Progenitor cell of endocrine pancreas (in vitro differentiated cells): Measurements from ENCODE around the gene TMEM269. TPM values are rescaled to one million over a fixed set of nuclear protein-coding genes. Genes with fewer than 3 reads are reported as not detected.

ENCODE experiments used
- DNase-seq: peaks from one replicate; pipeline ENCODE4 v3.0.0; 2021; ENCODE audit warnings: low spot score; ENCODE audit not compliant: unreplicated experiment
- H3K27ac Mint-ChIP-seq: 2 replicates; pipeline ENCODE4 v1.8.0; 2021; ENCODE audit warnings: mild to moderate bottlenecking, moderate library complexity, mixed read lengths
- H3K27me3 Mint-ChIP-seq: 2 replicates; pipeline ENCODE4 v1.8.0; 2021; ENCODE audit warnings: mixed read lengths
- H3K36me3 Mint-ChIP-seq: 2 replicates; pipeline ENCODE4 v1.8.0; 2022; ENCODE audit warnings: mixed read lengths; ENCODE audit not compliant: insufficient read depth
- H3K4me1 Mint-ChIP-seq: 2 replicates; pipeline ENCODE4 v1.8.0; 2021; ENCODE audit warnings: low read depth, mixed read lengths
- H3K4me3 Mint-ChIP-seq: 2 replicates; pipeline ENCODE4 v1.8.0; 2021; ENCODE audit warnings: low read depth, mild to moderate bottlenecking, moderate library complexity, mixed read lengths
- H3K9me3 Mint-ChIP-seq: 2 replicates; pipeline ENCODE4 v1.8.0; 2021; ENCODE audit warnings: low read depth, mixed read lengths
- total RNA-seq: library from RNA; stranded (reverse); gene quantifications from 2 replicates; pipeline ENCODE4 v1.2.1, GENCODE V29; 2021
- TF ChIP-seq, protein P1 (sequence below): fragments of 200-600 bp; sonication (generic); IDR thresholded peaks from one replicate; pipeline ENCODE4 v1.5.0; 2021; ENCODE audit warnings: antibody characterized with exemption, mild to moderate bottlenecking; ENCODE audit not compliant: unreplicated experiment

Gene TMEM269
- total RNA-seq, 1 donor from 2014 or later, result 0.48 TPM

GRCh38 chr1:42768172-42768571 is 16.6 kb upstream of the TMEM269 start:
- Mint-ChIP-seq H3K4me3 (no peak overlapping the region), H3K27ac (peak overlapping the region; percentile 96), H3K36me3 (peaks cover 13% of the 10 kb centered on the region), H3K4me1 (peaks cover 9% of the 10 kb centered on the region), H3K9me3 (no peaks in the 10 kb centered on the region), H3K27me3 (no peaks in the 10 kb centered on the region)
- no peak for DNase-seq
- TF ChIP-seq, protein P1, sequence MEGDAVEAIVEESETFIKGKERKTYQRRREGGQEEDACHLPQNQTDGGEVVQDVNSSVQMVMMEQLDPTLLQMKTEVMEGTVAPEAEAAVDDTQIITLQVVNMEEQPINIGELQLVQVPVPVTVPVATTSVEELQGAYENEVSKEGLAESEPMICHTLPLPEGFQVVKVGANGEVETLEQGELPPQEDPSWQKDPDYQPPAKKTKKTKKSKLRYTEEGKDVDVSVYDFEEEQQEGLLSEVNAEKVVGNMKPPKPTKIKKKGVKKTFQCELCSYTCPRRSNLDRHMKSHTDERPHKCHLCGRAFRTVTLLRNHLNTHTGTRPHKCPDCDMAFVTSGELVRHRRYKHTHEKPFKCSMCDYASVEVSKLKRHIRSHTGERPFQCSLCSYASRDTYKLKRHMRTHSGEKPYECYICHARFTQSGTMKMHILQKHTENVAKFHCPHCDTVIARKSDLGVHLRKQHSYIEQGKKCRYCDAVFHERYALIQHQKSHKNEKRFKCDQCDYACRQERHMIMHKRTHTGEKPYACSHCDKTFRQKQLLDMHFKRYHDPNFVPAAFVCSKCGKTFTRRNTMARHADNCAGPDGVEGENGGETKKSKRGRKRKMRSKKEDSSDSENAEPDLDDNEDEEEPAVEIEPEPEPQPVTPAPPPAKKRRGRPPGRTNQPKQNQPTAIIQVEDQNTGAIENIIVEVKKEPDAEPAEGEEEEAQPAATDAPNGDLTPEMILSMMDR, result no peak

DNA sequence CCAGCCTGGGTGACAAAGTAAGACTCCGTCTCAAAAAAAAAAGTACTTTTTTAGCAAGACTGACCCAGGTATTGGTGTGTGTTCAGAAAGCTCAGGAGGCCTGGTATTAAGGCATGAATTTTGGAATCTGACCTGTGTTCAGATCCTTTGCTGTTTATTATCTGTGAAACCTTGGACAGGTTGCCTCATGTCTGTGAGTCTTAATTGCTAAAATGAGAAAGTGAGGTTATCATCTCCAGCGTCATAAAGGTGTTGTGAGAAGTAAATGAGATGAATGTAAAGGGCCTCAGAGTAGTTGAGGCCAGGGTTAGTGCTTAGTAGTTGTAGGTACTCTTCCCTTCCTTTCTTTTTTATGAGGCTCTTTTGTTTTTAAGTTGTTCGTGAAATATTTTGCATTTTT is 15.0 kb upstream of the TMEM269 start:
- H3K4me3 Mint-ChIP-seq, result no peak overlapping the region
- no peaks in the 10 kb centered on the region for H3K27me3 Mint-ChIP-seq
- H3K9me3 Mint-ChIP-seq, result no peaks in the 10 kb centered on the region
- peaks cover 13% of the 10 kb centered on the region for H3K36me3 Mint-ChIP-seq
- H3K27ac Mint-ChIP-seq, result no peak overlapping the region
- TF ChIP-seq, protein P1, result no peak
- H3K4me1 Mint-ChIP-seq, result peaks cover 9% of the 10 kb centered on the region
- DNase-seq, result no peak

- H3K9me3 Mint-ChIP-seq, result no peaks in the 10 kb centered on the region
- H3K36me3 Mint-ChIP-seq, result peaks cover 28% of the 10 kb centered on the region
- peaks cover 3% of the 10 kb centered on the region for H3K4me1 Mint-ChIP-seq
- TF ChIP-seq, protein P1, result no peak
- no peak overlapping the region for H3K27ac Mint-ChIP-seq
- DNase-seq, result no peak
- no peak overlapping the region for H3K4me3 Mint-ChIP-seq
- no peaks in the 10 kb centered on the region for H3K27me3 Mint-ChIP-seq
These were observed 11.4 kb upstream of the TMEM269 start for GRCh38 chr1:42773420-42773819.

GRCh38 chr1:42774928-42775526 is 9.8 kb upstream of the TMEM269 start:
- no peak for DNase-seq
- H3K36me3 Mint-ChIP-seq, result peaks cover 31% of the 10 kb centered on the region
- H3K4me3 Mint-ChIP-seq, result no peak overlapping the region
- no peaks in the 10 kb centered on the region for H3K27me3 Mint-ChIP-seq
- no peak overlapping the region for H3K27ac Mint-ChIP-seq
- H3K9me3 Mint-ChIP-seq, result no peaks in the 10 kb centered on the region
- H3K4me1 Mint-ChIP-seq, result peaks cover under 1% of the 10 kb centered on the region
- TF ChIP-seq, protein P1, result no peak

DNA sequence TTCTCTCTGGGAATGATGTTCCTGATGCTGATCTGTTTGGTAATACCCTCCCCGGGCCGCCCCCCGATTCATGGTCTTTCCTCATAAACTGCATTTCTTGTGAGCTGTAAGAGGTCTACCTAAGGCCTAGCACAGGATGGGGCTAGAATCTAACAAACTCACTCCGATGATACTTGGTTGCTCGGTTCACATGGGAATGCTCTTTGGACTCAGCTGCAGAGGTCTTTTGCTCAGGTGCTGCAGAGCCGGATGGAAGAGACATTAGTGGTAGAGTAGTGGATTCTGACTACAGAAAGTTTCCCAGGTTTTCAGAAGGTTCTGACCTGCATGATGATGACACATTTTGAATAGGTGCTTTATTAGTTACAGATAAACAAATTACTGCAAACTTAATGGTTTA is 8.3 kb upstream of the TMEM269 start:
- Mint-ChIP-seq H3K36me3 (peaks cover 33% of the 10 kb centered on the region), H3K27me3 (no peaks in the 10 kb centered on the region), H3K9me3 (no peaks in the 10 kb centered on the region)

More for the DNA sequence above, 8.3 kb upstream of the TMEM269 start:
- Mint-ChIP-seq H3K4me3 (no peak overlapping the region), H3K27ac (no peak overlapping the region), H3K4me1 (no peaks in the 10 kb centered on the region)
- TF ChIP-seq, protein P1, result no peak
- no peak for DNase-seq
